AG09319 (cell line): ENCODE results near the gene ACOXL.

Experiments
- DNase-seq: peaks from one replicate; pipeline ENCODE4 v3.0.0-alpha.2; 2010; ENCODE audit warnings: low read depth; ENCODE audit errors: extremely low read depth
- CTCF ChIP-seq: IDR thresholded peaks from 2 replicates; pipeline ENCODE4 v1.5.1; 2011; ENCODE audit warnings: low read depth, mild to moderate bottlenecking, inconsistent platforms, low read length, moderate library complexity

Gene ACOXL

GRCh38 chr2:110998311-110998710 is 265.9 kb downstream of the ACOXL start:
- no peak for TF ChIP-seq CTCF
- no peak for DNase-seq

- DNase-seq, result no peak
- TF ChIP-seq CTCF, result no peak
Observed at GRCh38 chr2:110999626-111000025, 267.3 kb downstream of the ACOXL start.

GRCh38 chr2:111005307-111005706 is 272.9 kb downstream of the ACOXL start:
- DNase-seq, result no peak
- TF ChIP-seq CTCF, result no peak

GRCh38 chr2:111005821-111006220 is 273.4 kb downstream of the ACOXL start:
- TF ChIP-seq CTCF, result no peak
- no peak for DNase-seq

GRCh38 chr2:111007757-111008688 is 275.6 kb downstream of the ACOXL start:
- no peak for DNase-seq
- no peak for TF ChIP-seq CTCF

- no peak for TF ChIP-seq CTCF
- no peak for DNase-seq
Observed at GRCh38 chr2:111011218-111011617, 278.8 kb downstream of the ACOXL start.

GRCh38 chr2:111015283-111015995 is 283.1 kb downstream of the ACOXL start:
- DNase-seq, result no peak
- TF ChIP-seq CTCF, result no peak
